HEK293T (cell line): ENCODE results near the gene FGFR3.

ENCODE experiments used
- ARNT ChIP-seq: fragments of 450-650 bp; IDR thresholded peaks from 2 replicates; pipeline ENCODE4 v1.6.1; 2017; ENCODE audit warnings: mild to moderate bottlenecking
- BHLHE40 ChIP-seq: fragments of 450-650 bp; IDR thresholded peaks from 2 replicates; pipeline ENCODE4 v1.6.1; 2016; ENCODE audit warnings: mild to moderate bottlenecking, moderate library complexity, borderline replicate concordance
- CTBP1 ChIP-seq: fragments of 450-650 bp; IDR thresholded peaks from 2 replicates; pipeline ENCODE4 v1.6.1; 2016; ENCODE audit warnings: borderline replicate concordance
- FOXA1 ChIP-seq: fragments of 450-650 bp; IDR thresholded peaks from 2 replicates; pipeline ENCODE4 v1.6.1; 2016; ENCODE audit warnings: mild to moderate bottlenecking
- FOXK2 ChIP-seq: fragments of 450-650 bp; IDR thresholded peaks from 2 replicates; pipeline ENCODE4 v1.6.1; 2016; ENCODE audit warnings: mild to moderate bottlenecking
- FOXM1 ChIP-seq: fragments of 450-650 bp; IDR thresholded peaks from 2 replicates; pipeline ENCODE4 v1.6.1; 2017; ENCODE audit warnings: mild to moderate bottlenecking, borderline replicate concordance
- HDGF ChIP-seq: fragments of 450-650 bp; IDR thresholded peaks from 2 replicates; pipeline ENCODE4 v1.6.1; 2017; ENCODE audit warnings: antibody characterized with exemption, borderline replicate concordance
- L3MBTL2 ChIP-seq: fragments of 450-650 bp; conservative IDR thresholded peaks from 2 replicates; pipeline ENCODE4 v1.6.1; 2016; ENCODE audit warnings: mild to moderate bottlenecking
- NFRKB ChIP-seq: fragments of 450-650 bp; IDR thresholded peaks from 2 replicates; pipeline ENCODE4 v1.6.1; 2016; ENCODE audit warnings: mild to moderate bottlenecking, moderate library complexity
- SP1 ChIP-seq: fragments of 450-650 bp; IDR thresholded peaks from 2 replicates; pipeline ENCODE4 v1.6.1; 2017
- SUZ12 ChIP-seq: fragments of 450-650 bp; IDR thresholded peaks from 2 replicates; pipeline ENCODE4 v1.6.1; 2016; ENCODE audit warnings: mild to moderate bottlenecking
- TARDBP ChIP-seq: fragments of 450-650 bp; IDR thresholded peaks from 2 replicates; pipeline ENCODE4 v1.6.1; 2016
- ZNF384 ChIP-seq: fragments of 450-650 bp; IDR thresholded peaks from 2 replicates; pipeline ENCODE4 v1.6.1; 2016
- TF ChIP-seq, protein P1 (sequence below): fragments of 450-650 bp; IDR thresholded peaks from 2 replicates; pipeline ENCODE4 v1.6.1; 2016

DNA sequence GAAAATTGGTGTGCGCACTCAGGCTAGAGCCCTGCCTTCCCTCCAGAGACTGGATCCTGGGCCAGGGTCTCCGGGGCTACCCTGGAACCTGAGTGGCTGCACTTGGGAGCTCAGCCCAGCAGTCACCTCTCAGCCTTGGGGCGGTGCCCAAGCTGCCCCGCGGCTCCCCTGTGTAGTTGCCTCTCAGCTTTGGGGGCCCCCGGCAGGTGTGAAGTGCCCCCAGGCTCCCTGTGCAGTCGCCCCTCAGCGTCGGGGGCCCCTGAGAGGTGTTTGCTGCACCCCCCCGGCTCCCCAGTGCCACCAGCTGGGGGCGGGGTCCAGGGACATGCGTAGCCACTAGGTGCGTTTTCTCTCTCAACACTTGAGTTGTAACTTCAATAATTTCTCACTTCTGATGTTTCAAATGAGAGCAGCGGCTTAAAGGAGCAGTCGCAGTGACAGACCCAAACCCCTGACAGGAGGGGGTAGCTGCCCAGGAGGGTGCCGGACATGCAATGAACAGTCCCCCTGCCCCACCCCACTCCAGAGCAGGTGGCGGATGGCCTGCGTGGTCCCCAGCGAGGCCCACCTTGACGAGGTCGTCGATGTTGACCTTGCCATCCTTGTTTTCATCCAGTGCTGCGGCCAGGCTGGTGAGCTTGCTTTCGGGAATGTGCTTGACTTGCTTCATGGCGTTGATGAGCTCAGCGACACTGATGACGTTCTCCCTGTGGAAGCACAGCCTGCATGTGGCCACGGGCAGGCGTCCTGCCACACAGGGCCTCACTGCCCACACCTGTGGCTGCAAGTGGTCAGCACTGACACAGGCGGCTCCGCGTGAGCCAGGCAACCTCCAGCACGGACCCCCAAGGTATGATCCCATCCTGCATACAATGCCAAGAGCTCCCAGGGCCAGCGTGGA is 22.3 kb downstream of the FGFR3 start:
- TF ChIP-seq FOXA1, result no peak
- TF ChIP-seq NFRKB, result no peak
- TF ChIP-seq FOXM1, result no peak
- TF ChIP-seq FOXK2, result no peak
- TF ChIP-seq, protein P1, sequence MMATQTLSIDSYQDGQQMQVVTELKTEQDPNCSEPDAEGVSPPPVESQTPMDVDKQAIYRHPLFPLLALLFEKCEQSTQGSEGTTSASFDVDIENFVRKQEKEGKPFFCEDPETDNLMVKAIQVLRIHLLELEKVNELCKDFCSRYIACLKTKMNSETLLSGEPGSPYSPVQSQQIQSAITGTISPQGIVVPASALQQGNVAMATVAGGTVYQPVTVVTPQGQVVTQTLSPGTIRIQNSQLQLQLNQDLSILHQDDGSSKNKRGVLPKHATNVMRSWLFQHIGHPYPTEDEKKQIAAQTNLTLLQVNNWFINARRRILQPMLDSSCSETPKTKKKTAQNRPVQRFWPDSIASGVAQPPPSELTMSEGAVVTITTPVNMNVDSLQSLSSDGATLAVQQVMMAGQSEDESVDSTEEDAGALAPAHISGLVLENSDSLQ, result no peak
- TF ChIP-seq BHLHE40, result no peak
- TF ChIP-seq ZNF384, result no peak
- TF ChIP-seq SUZ12, result no peak
- no peak for TF ChIP-seq TARDBP
- no peak for TF ChIP-seq CTBP1
- TF ChIP-seq ARNT, result no peak
- no peak for TF ChIP-seq SP1
- TF ChIP-seq HDGF, result no peak
- no peak for TF ChIP-seq L3MBTL2
